Eye (tissue), 1 donor: ENCODE measurements around the gene ENOPH1.
A peak's percentile ranks its signal among the peaks of the same experiment; 100 is the strongest.
"Not testable (repeated sequence)": the region's sequence is repeated elsewhere in the genome, so short reads cannot be mapped to it uniquely, and the experiment has no call there.

Experiments used
- DNase-seq: peaks from one replicate; pipeline ENCODE4 v3.0.0-alpha.2; 2015

ENOPH1 gene

GRCh38 chr4:82430193-82430963 lies at the start of gene ENOPH1, which contains the start of gene HNRNPDL:
Gene ENOPH1, plus strand, starts transcription at chr4:82430590. Its CDS starts 240 bp downstream, at chr4:82430830.
Gene HNRNPDL, minus strand, starts transcription at chr4:82430462. Its CDS starts 772 bp downstream, at chr4:82429690.
- DNase-seq = peak; percentile 98

- DNase-seq = no peak
Observed at GRCh38 chr4:82380831-82381230, 49.6 kb upstream of the ENOPH1 start.

GRCh38 chr4:82381235-82381634 lies 49.2 kb upstream of the ENOPH1 start:
- no peak for DNase-seq

- DNase-seq = no peak
Observed at GRCh38 chr4:82381661-82382296, 48.6 kb upstream of the ENOPH1 start.

- DNase-seq = no peak
Observed at GRCh38 chr4:82382751-82383150, 47.6 kb upstream of the ENOPH1 start.

GRCh38 chr4:82386312-82386711 lies 44.1 kb upstream of the ENOPH1 start:
- not testable (repeated sequence) for DNase-seq

- no peak for DNase-seq
Observed at GRCh38 chr4:82388405-82388804, 42.0 kb upstream of the ENOPH1 start.

- not testable (repeated sequence) for DNase-seq
Observed at GRCh38 chr4:82390061-82390460, 40.3 kb upstream of the ENOPH1 start.

GRCh38 chr4:82394896-82395295 lies 35.5 kb upstream of the ENOPH1 start:
- no peak for DNase-seq

- no peak for DNase-seq
Observed at GRCh38 chr4:82397527-82397926, 32.9 kb upstream of the ENOPH1 start.

- no peak for DNase-seq
Observed at GRCh38 chr4:82398263-82398662, 32.1 kb upstream of the ENOPH1 start.

GRCh38 chr4:82401600-82401999 lies 28.8 kb upstream of the ENOPH1 start:
- DNase-seq = no peak

GRCh38 chr4:82402196-82402775 lies 28.1 kb upstream of the ENOPH1 start:
- DNase-seq = no peak

GRCh38 chr4:82403725-82404124 lies 26.7 kb upstream of the ENOPH1 start:
- DNase-seq = no peak

GRCh38 chr4:82415061-82415460 lies 15.3 kb upstream of the ENOPH1 start:
- DNase-seq = not testable (repeated sequence)

- DNase-seq = peak; percentile 24
Observed at GRCh38 chr4:82415922-82416365, 14.4 kb upstream of the ENOPH1 start.

GRCh38 chr4:82419451-82419850 lies 10.9 kb upstream of the ENOPH1 start:
- peak; percentile 9 for DNase-seq

- peak; percentile 33 for DNase-seq
Observed at GRCh38 chr4:82421796-82422560, 8.4 kb upstream of the ENOPH1 start.

- DNase-seq = no peak
Observed at GRCh38 chr4:82422616-82423015, 7.8 kb upstream of the ENOPH1 start.

GRCh38 chr4:82423245-82424054 lies 6.9 kb upstream of the ENOPH1 start:
- peak; percentile 8 for DNase-seq

- DNase-seq = no peak
Observed at GRCh38 chr4:82425478-82425877, 4.9 kb upstream of the ENOPH1 start.

- DNase-seq = no peak
Observed at GRCh38 chr4:82428526-82428968, 1.8 kb upstream of the ENOPH1 start.
